Measurements from ENCODE around the gene FXN.
"Not testable (repeated sequence)": the region's sequence is repeated elsewhere in the genome, so short reads cannot be mapped to it uniquely, and the experiment has no call there.

Gene FXN

DNA sequence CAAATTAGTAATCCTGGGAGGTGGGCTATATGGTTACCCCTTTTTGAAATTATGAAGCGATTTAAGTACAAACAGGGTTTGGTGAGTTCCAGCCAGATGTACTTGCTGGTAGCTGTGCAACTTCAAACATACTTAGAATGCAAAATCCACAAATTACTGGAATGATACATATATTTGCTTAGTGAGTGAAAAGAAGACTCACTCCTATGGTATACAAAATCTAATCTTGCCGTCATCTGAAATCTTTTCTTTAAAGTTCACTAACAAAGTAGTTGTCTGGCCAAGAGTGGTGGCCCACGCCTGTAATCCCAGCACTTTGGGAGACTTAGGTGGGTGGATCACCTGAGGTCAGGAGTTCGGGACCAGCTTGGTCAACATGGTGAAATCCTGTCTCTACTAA is 73.6 kb downstream of the FXN start:
- H4K20me1 ChIP-seq (ENCODE audit: insufficient read depth, low read length) = no peaks in the 10 kb centered on the region
- TF ChIP-seq EZH2phosphoT487 (IDR thresholded peaks at IDR 0.05; ENCODE audit: low read length) (no peak), EZH2 (optimal IDR thresholded peaks at IDR 0.05; ENCODE audit: low read depth, low read length) (no peak)
- TF ChIP-seq, protein P1, sequence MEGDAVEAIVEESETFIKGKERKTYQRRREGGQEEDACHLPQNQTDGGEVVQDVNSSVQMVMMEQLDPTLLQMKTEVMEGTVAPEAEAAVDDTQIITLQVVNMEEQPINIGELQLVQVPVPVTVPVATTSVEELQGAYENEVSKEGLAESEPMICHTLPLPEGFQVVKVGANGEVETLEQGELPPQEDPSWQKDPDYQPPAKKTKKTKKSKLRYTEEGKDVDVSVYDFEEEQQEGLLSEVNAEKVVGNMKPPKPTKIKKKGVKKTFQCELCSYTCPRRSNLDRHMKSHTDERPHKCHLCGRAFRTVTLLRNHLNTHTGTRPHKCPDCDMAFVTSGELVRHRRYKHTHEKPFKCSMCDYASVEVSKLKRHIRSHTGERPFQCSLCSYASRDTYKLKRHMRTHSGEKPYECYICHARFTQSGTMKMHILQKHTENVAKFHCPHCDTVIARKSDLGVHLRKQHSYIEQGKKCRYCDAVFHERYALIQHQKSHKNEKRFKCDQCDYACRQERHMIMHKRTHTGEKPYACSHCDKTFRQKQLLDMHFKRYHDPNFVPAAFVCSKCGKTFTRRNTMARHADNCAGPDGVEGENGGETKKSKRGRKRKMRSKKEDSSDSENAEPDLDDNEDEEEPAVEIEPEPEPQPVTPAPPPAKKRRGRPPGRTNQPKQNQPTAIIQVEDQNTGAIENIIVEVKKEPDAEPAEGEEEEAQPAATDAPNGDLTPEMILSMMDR (IDR thresholded peaks at IDR 0.05; ENCODE audit: low read length) = no peak
- no peaks in the 10 kb centered on the region for H3K9me2 ChIP-seq (replicated peaks; ENCODE audit: insufficient read depth, low read length)
- H3K27ac ChIP-seq (ENCODE audit: low read length) = no peak overlapping the region
- no peak overlapping the region for H3K4me2 ChIP-seq (ENCODE audit: low read depth, low read length)
- H3K4me1 ChIP-seq (ENCODE audit: low read length) = peaks cover 12% of the 10 kb centered on the region
- H3F3A ChIP-seq (ENCODE audit: insufficient read depth, low read length) = no peaks in the 10 kb centered on the region
- H3K36me3 ChIP-seq (replicated peaks; ENCODE audit: insufficient read depth, low read length) = no peaks in the 10 kb centered on the region
- no peaks in the 10 kb centered on the region for H3K27me3 ChIP-seq (replicated peaks; ENCODE audit: insufficient read depth, low read length)
- no peak for DNase-seq
- no peak overlapping the region for H2AFZ ChIP-seq (ENCODE audit: low read length)
- no peak overlapping the region for H3K9ac ChIP-seq (ENCODE audit: low read length)
- no peak overlapping the region for H3K4me3 ChIP-seq (ENCODE audit: low read length)
- no peaks in the 10 kb centered on the region for H3K79me2 ChIP-seq (ENCODE audit: low read length)
- H3K9me3 ChIP-seq (replicated peaks; ENCODE audit: insufficient read depth, low read length) = no peaks in the 10 kb centered on the region

- not testable (repeated sequence) for H3K9me3 ChIP-seq (replicated peaks; ENCODE audit: insufficient read depth, low read length); DNase-seq; H3K79me2 ChIP-seq (ENCODE audit: low read length); H2AFZ ChIP-seq (ENCODE audit: low read length); H3K36me3 ChIP-seq (replicated peaks; ENCODE audit: insufficient read depth, low read length); H3K4me1 ChIP-seq (ENCODE audit: low read length); H3K4me3 ChIP-seq (ENCODE audit: low read length); H4K20me1 ChIP-seq (ENCODE audit: insufficient read depth, low read length); H3K27me3 ChIP-seq (replicated peaks; ENCODE audit: insufficient read depth, low read length); H3K9me2 ChIP-seq (replicated peaks; ENCODE audit: insufficient read depth, low read length); H3K9ac ChIP-seq (ENCODE audit: low read length); H3K27ac ChIP-seq (ENCODE audit: low read length); H3K4me2 ChIP-seq (ENCODE audit: low read depth, low read length); H3F3A ChIP-seq (ENCODE audit: insufficient read depth, low read length)
Measured at GRCh38 chr9:69112646-69113045, 77.1 kb downstream of the FXN start.

DNA sequence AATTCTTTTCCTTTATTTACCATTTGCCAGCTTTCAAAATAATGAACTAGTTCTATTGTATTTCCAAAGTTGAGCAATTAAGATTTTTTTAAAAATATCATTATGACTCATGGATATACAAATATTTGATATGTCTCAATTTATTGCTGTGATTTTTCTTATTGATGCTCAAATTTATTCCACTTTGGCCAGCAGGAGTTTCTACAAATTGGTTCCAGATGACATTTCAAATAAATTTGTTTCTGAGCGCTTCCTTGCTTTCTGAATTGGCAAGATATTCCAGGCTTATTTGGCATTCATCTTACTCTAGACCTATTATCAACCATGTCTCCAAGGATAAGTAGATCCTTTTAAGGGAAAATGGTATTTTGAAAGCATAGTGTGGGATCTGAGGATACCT is 80.1 kb downstream of the FXN start:
- no peaks in the 10 kb centered on the region for H4K20me1 ChIP-seq (ENCODE audit: insufficient read depth, low read length)
- no peak overlapping the region for H2AFZ ChIP-seq (ENCODE audit: low read length)
- H3K9me3 ChIP-seq (replicated peaks; ENCODE audit: insufficient read depth, low read length) = no peaks in the 10 kb centered on the region
- no peaks in the 10 kb centered on the region for H3K4me1 ChIP-seq (ENCODE audit: low read length)
- DNase-seq = no peak
- no peak overlapping the region for H3K9ac ChIP-seq (ENCODE audit: low read length)
- H3K79me2 ChIP-seq (ENCODE audit: low read length) = no peaks in the 10 kb centered on the region
- H3K36me3 ChIP-seq (replicated peaks; ENCODE audit: insufficient read depth, low read length) = no peaks in the 10 kb centered on the region
- no peak overlapping the region for H3K4me2 ChIP-seq (ENCODE audit: low read depth, low read length)
- H3K27ac ChIP-seq (ENCODE audit: low read length) = no peak overlapping the region
- no peak overlapping the region for H3K4me3 ChIP-seq (ENCODE audit: low read length)
- no peaks in the 10 kb centered on the region for H3K9me2 ChIP-seq (replicated peaks; ENCODE audit: insufficient read depth, low read length)
- TF ChIP-seq, protein P1 (IDR thresholded peaks at IDR 0.05; ENCODE audit: low read length) = no peak
- no peak for TF ChIP-seq EZH2phosphoT487 (IDR thresholded peaks at IDR 0.05; ENCODE audit: low read length)
- H3K27me3 ChIP-seq (replicated peaks; ENCODE audit: insufficient read depth, low read length) = no peaks in the 10 kb centered on the region
- no peaks in the 10 kb centered on the region for H3F3A ChIP-seq (ENCODE audit: insufficient read depth, low read length)

DNA sequence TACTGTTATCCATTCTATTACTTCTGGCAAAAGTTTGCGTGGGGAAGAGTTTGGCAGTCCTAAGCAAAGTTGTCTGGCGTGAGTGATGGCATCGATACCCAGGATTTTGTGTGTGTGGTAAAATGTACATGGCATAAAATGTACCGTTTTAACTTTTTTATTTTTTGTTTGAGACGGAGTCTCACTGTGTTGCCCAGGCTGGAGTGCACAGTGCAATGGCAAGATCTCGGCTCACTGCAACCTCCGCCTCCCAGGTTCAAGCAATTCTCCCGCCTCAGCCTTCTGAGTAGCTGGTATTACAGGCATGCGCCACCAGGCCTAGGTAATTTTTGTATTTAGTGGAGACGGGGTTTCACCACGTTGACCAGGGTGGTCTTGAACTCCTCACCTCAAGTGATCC is 83.1 kb downstream of the FXN start:
- Histone ChIP-seq H3K79me2 (ENCODE audit: low read length) (no peaks in the 10 kb centered on the region), H3F3A (ENCODE audit: insufficient read depth, low read length) (peaks cover 11% of the 10 kb centered on the region), H4K20me1 (ENCODE audit: insufficient read depth, low read length) (no peaks in the 10 kb centered on the region), H3K36me3 (replicated peaks; ENCODE audit: insufficient read depth, low read length) (no peaks in the 10 kb centered on the region), H3K9me2 (replicated peaks; ENCODE audit: insufficient read depth, low read length) (no peaks in the 10 kb centered on the region), H2AFZ (ENCODE audit: low read length) (no peak overlapping the region), H3K27me3 (replicated peaks; ENCODE audit: insufficient read depth, low read length) (peaks cover 8% of the 10 kb centered on the region), H3K27ac (ENCODE audit: low read length) (no peak overlapping the region), H3K4me3 (ENCODE audit: low read length) (no peak overlapping the region), H3K9me3 (replicated peaks; ENCODE audit: insufficient read depth, low read length) (no peaks in the 10 kb centered on the region), H3K4me2 (ENCODE audit: low read depth, low read length) (no peak overlapping the region), H3K4me1 (ENCODE audit: low read length) (peaks cover 8% of the 10 kb centered on the region; the same call in 1 of the 2 replicates), H3K9ac (ENCODE audit: low read length) (no peak overlapping the region)
- TF ChIP-seq EZH2 (optimal IDR thresholded peaks at IDR 0.05; ENCODE audit: low read depth, low read length) (no peak), EZH2phosphoT487 (IDR thresholded peaks at IDR 0.05; ENCODE audit: low read length) (no peak)
- TF ChIP-seq, protein P1 (IDR thresholded peaks at IDR 0.05; ENCODE audit: low read length) = no peak
- no peak for DNase-seq

Data from MM.1S (cell line).